A549 (cell line): ENCODE measurements around the gene GPR15. TPM values are rescaled to one million over a fixed set of nuclear protein-coding genes. Genes with fewer than 3 reads are reported as not detected.

Source experiments
- ATAC-seq, 2 experiments: fragments of 200-7000 bp in 1 of 2; fragments of >200 bp in 1 of 2; cut with Nextera tagmentation in 1 of 2; cut with Tn5 transposase in 1 of 2; 3 replicates each; pipeline versions ENCODE4 v1.8.0 to v1.9.1; 2018 to 2020; ENCODE audit warnings: mild to moderate bottlenecking in 1 of 2, moderate library complexity in 1 of 2
- CTCF ChIA-PET: fragments of 300-600 bp; sonication (Branson Sonifier 250); formaldehyde crosslinking; extraction: SDS; loops from one replicate; lab custom pipeline; 2021; ENCODE audit warnings: antibody characterized with exemption, inconsistent platforms; lab: Yijun Ruan, JAX
- POLR2A ChIA-PET: fragments of 350-600 bp; formaldehyde crosslinking; extraction: SDS; loops from one replicate; lab custom pipeline; 2021; ENCODE audit warnings: antibody characterized with exemption, inconsistent platforms; lab: Yijun Ruan, JAX
- DNase-seq, 2 experiments: peaks; one replicate each; pipeline versions ENCODE4 v3.0.0 to v3.0.0-alpha.2; 2011 to 2016; ENCODE audit warnings: low read depth in 1 of 2, low spot score in 1 of 2
- FAIRE-seq: peaks from 2 replicates; lab custom pipeline; 2011; peaks lifted over from hg19 to GRCh38; lab: Jason Lieb, UNC
- H3K27ac ChIP-seq, 2 experiments: fragments of >200 bp; sonication (Bioruptor Twin); formaldehyde crosslinking; 3 replicates each; pipeline ENCODE4 v1.5.1; 2016 to 2017
- H3K4me1 ChIP-seq: fragments of >200 bp; sonication (Bioruptor Twin); formaldehyde crosslinking; 3 replicates; pipeline ENCODE4 v1.6.1; 2016
- H3K4me2 ChIP-seq: fragments of >200 bp; sonication (Bioruptor Twin); formaldehyde crosslinking; 3 replicates; pipeline ENCODE4 v1.6.1; 2016
- H3K4me3 ChIP-seq: fragments of >200 bp; sonication (Bioruptor Twin); formaldehyde crosslinking; 3 replicates; pipeline ENCODE4 v1.5.1; 2016
- H3K9me3 ChIP-seq: fragments of >200 bp; sonication (Bioruptor Twin); formaldehyde crosslinking; 3 replicates; pipeline ENCODE4 v1.6.1; 2016
- ATOH8 ChIP-seq: fragments of 250-450 bp; sonication (Bioruptor Pico); IDR thresholded peaks from 2 replicates; pipeline ENCODE4 v1.5.0; 2020; ENCODE audit warnings: low read depth, mild to moderate bottlenecking, moderate library complexity
- CBX2 ChIP-seq: fragments of 200-600 bp; sonication (generic); IDR thresholded peaks from 2 replicates; pipeline ENCODE4 v1.6.1; 2016; ENCODE audit warnings: low read depth, mild to moderate bottlenecking, borderline replicate concordance
- CEBPB ChIP-seq, 2 experiments: fragments of >200 bp in 1 of 2; sonication (Bioruptor Twin) in 1 of 2; formaldehyde crosslinking in 1 of 2; IDR thresholded peaks; 2 replicates each; pipeline ENCODE4 v1.6.1; 2012 to 2016
- CHD2 ChIP-seq: fragments of 150-350 bp; IDR thresholded peaks from 2 replicates; pipeline ENCODE4 v1.6.1; 2014; ENCODE audit warnings: low read length; ENCODE audit not compliant: partially characterized antibody
- CHD4 ChIP-seq: fragments of 200-600 bp; sonication (generic); IDR thresholded peaks from 2 replicates; pipeline ENCODE4 v1.6.1; 2016; ENCODE audit warnings: antibody characterized with exemption, mild to moderate bottlenecking, borderline replicate concordance
- EHMT2 ChIP-seq: fragments of 200-600 bp; sonication (generic); IDR thresholded peaks from 2 replicates; pipeline ENCODE4 v1.6.1; 2016; ENCODE audit warnings: antibody characterized with exemption, low read depth, mild to moderate bottlenecking, moderate library complexity
- FOXS1 ChIP-seq: fragments of 250-450 bp; sonication (Bioruptor Pico); IDR thresholded peaks from 2 replicates; pipeline ENCODE4 v1.5.0; 2020; ENCODE audit warnings: mild to moderate bottlenecking, moderate library complexity
- HDAC2 ChIP-seq: fragments of 200-600 bp; sonication (generic); IDR thresholded peaks from 2 replicates; pipeline ENCODE4 v1.6.1; 2016
- HEYL ChIP-seq: fragments of 250-450 bp; sonication (Bioruptor Pico); IDR thresholded peaks from 2 replicates; pipeline ENCODE4 v1.8.0; 2021; ENCODE audit warnings: mild to moderate bottlenecking, moderate library complexity
- HOXB13 ChIP-seq: fragments of 250-450 bp; sonication (Bioruptor Pico); IDR thresholded peaks from 2 replicates; pipeline ENCODE4 v1.5.0; 2020; ENCODE audit warnings: low read depth, mild to moderate bottlenecking, moderate library complexity
- JUN ChIP-seq, 2 experiments: fragments of >200 bp; sonication (Bioruptor Twin); formaldehyde crosslinking; IDR thresholded peaks; 2 replicates in 1 of 2; 3 replicates in 1 of 2; pipeline ENCODE4 v1.6.1; 2016 to 2017
- JUNB ChIP-seq: fragments of >200 bp; sonication (Bioruptor Twin); formaldehyde crosslinking; IDR thresholded peaks from 2 replicates; pipeline ENCODE4 v1.6.1; 2016
- KDM5A ChIP-seq: fragments of 200-600 bp; sonication (generic); IDR thresholded peaks from 2 replicates; pipeline ENCODE4 v1.6.1; 2016; ENCODE audit warnings: antibody characterized with exemption, mild to moderate bottlenecking
- MAX ChIP-seq: IDR thresholded peaks from 2 replicates; pipeline ENCODE4 v1.6.1; 2012
- MAZ ChIP-seq: fragments of 150-350 bp; IDR thresholded peaks from 2 replicates; pipeline ENCODE4 v1.6.1; 2014; ENCODE audit warnings: antibody characterized with exemption, low read depth, low read length, borderline replicate concordance
- NFE2L2 ChIP-seq: fragments of 150-350 bp; conservative IDR thresholded peaks from 2 replicates; pipeline ENCODE4 v1.6.1; 2014; ENCODE audit warnings: low read length
- NR3C1 ChIP-seq: fragments of >200 bp; sonication (Bioruptor Twin); formaldehyde crosslinking; IDR thresholded peaks from 3 replicates; pipeline ENCODE4 v1.6.1; 2017
- PBX3 ChIP-seq: IDR thresholded peaks from 2 replicates; pipeline ENCODE4 v1.6.1; 2012
- PHF8 ChIP-seq: fragments of 200-600 bp; sonication (generic); IDR thresholded peaks from 2 replicates; pipeline ENCODE4 v1.6.1; 2016; ENCODE audit warnings: low read depth, mild to moderate bottlenecking, antibody characterized with exemption, moderate library complexity, borderline replicate concordance
- RAD21 ChIP-seq, 2 experiments: fragments of >200 bp in 1 of 2; sonication (Bioruptor Twin) in 1 of 2; formaldehyde crosslinking in 1 of 2; IDR thresholded peaks in 1 of 2; conservative IDR thresholded peaks in 1 of 2; 2 replicates in 1 of 2; 3 replicates in 1 of 2; pipeline ENCODE4 v1.6.1; 2012 to 2018; ENCODE audit warnings: inconsistent platforms in 1 of 2
- RNF2 ChIP-seq: fragments of 200-600 bp; sonication (generic); IDR thresholded peaks from 2 replicates; pipeline ENCODE4 v1.6.1; 2016; ENCODE audit warnings: low read depth, mild to moderate bottlenecking, antibody characterized with exemption, moderate library complexity, borderline replicate concordance
- TFCP2L1 ChIP-seq: fragments of 250-450 bp; sonication (Bioruptor Pico); IDR thresholded peaks from 2 replicates; pipeline ENCODE4 v1.5.0; 2021; ENCODE audit warnings: mild to moderate bottlenecking
- TP53 ChIP-seq: fragments of 250-450 bp; sonication (Bioruptor Pico); IDR thresholded peaks from 2 replicates; pipeline ENCODE4 v1.5.0; 2021; ENCODE audit warnings: mild to moderate bottlenecking, moderate library complexity
- ZC3H11A ChIP-seq: fragments of 450-650 bp; IDR thresholded peaks from 2 replicates; pipeline ENCODE4 v1.6.1; 2014; ENCODE audit warnings: antibody characterized with exemption, mild to moderate bottlenecking
- ZFP36 ChIP-seq: fragments of 450-650 bp; IDR thresholded peaks from 2 replicates; pipeline ENCODE4 v1.6.1; 2014; ENCODE audit warnings: borderline replicate concordance; ENCODE audit not compliant: partially characterized antibody
- ZSCAN20 ChIP-seq: fragments of 250-450 bp; sonication (Bioruptor Pico); IDR thresholded peaks from 2 replicates; pipeline ENCODE4 v1.8.0; 2022; ENCODE audit warnings: mild to moderate bottlenecking, moderate library complexity
- WGBS: methylation state at CpG from one replicate; pipeline ENCODE4 v1.1.6; 2017; ENCODE audit errors: missing lambda C conversion rate; 5-methylcytosine and 5-hydroxymethylcytosine counted together
- polyA plus RNA-seq, 4 experiments: library from polyadenylated mRNA; depleted of rRNA in 3 of 4; stranded (reverse); fragments of >200 nt; fragmentation: RNase III in 1 of 4; extraction: RNeasy Plus Mini Kit Qiagen cat#74134 plus additional on column Dnase treatment in 1 of 4; gene quantifications; 2 replicates in 3 of 4; 3 replicates in 1 of 4; pipeline ENCODE4 v1.2.3, GENCODE V29; 2011 to 2017
- TF ChIP-seq, protein P1 (sequence below): fragments of 200-600 bp; sonication (generic); IDR thresholded peaks from 2 replicates; pipeline ENCODE4 v1.6.1; 2016; ENCODE audit warnings: antibody characterized with exemption, mild to moderate bottlenecking, moderate library complexity

The GPR15 gene
- polyA plus RNA-seq, 2 of the 4 experiments (the other 2 are of a cell fraction) = not detected

DNA sequence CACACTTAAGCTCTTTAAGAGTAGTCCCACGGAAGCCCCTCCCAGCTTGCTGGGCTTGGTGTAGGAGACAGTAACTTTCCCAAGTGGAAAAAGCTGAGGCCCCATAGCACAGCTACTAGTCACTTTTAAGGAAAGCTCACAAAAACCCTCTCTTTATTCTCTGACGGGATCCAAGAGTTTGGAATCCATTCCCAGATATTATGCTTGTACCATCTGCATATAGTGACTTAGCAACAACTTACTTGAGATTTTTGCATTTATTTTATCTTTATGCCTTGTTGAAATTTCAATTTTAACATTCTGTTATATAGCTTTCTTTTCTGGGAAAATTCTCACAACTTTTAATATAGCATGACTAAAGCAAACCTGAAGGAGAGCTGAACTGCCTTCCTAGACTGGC is 19.5 kb downstream of the GPR15 start:
- no peak for FAIRE-seq
- POLR2A ChIA-PET = no interaction called here

GRCh38 chr3:98551754-98552153 is 20.0 kb downstream of the GPR15 start:
- DNase-seq (no peak), FAIRE-seq (no peak), ATAC-seq (no peak)
- CTCF ChIA-PET = interaction anchor here (0.8 kb wide), 1 partner anchor 45 kb away, joined by 3 read pairs; no protein-coding TSS in a partner anchor
- Histone ChIP-seq H3K4me3 (no peak overlapping the region), H3K4me2 (no peak overlapping the region), H3K27ac (no peak overlapping the region), H3K4me1 (no peaks in the 10 kb centered on the region), H3K9me3 (no peaks in the 10 kb centered on the region)
- POLR2A ChIA-PET = no interaction called here
- 28% methylated on average over 3 of the region's 3 CpGs for WGBS
- TF ChIP-seq KDM5A (no peak), ZC3H11A (no peak), NFE2L2 (no peak), HOXB13 (no peak), ATOH8 (no peak), CBX2 (no peak), HDAC2 (no peak), CEBPB (IDR thresholded peaks at IDR 0.05) (no peak), RNF2 (no peak), NR3C1 (no peak), HEYL (CRISPR knock-in tag) (no peak), TFCP2L1 (CRISPR knock-in tag) (no peak)

More for the DNA sequence above, 19.5 kb downstream of the GPR15 start:
- ATAC-seq (no peak), DNase-seq (no peak)
- CTCF ChIA-PET = interaction anchor here (0.6 to 0.8 kb wide), 2 partner anchors 15 to 46 kb away, joined by 3 read pairs; no protein-coding TSS in a partner anchor
- 32% methylated on average over 2 of the region's 2 CpGs for WGBS
- TF ChIP-seq ZSCAN20 = no peak
- TF ChIP-seq PBX3 = no peak
- TF ChIP-seq, protein P1, sequence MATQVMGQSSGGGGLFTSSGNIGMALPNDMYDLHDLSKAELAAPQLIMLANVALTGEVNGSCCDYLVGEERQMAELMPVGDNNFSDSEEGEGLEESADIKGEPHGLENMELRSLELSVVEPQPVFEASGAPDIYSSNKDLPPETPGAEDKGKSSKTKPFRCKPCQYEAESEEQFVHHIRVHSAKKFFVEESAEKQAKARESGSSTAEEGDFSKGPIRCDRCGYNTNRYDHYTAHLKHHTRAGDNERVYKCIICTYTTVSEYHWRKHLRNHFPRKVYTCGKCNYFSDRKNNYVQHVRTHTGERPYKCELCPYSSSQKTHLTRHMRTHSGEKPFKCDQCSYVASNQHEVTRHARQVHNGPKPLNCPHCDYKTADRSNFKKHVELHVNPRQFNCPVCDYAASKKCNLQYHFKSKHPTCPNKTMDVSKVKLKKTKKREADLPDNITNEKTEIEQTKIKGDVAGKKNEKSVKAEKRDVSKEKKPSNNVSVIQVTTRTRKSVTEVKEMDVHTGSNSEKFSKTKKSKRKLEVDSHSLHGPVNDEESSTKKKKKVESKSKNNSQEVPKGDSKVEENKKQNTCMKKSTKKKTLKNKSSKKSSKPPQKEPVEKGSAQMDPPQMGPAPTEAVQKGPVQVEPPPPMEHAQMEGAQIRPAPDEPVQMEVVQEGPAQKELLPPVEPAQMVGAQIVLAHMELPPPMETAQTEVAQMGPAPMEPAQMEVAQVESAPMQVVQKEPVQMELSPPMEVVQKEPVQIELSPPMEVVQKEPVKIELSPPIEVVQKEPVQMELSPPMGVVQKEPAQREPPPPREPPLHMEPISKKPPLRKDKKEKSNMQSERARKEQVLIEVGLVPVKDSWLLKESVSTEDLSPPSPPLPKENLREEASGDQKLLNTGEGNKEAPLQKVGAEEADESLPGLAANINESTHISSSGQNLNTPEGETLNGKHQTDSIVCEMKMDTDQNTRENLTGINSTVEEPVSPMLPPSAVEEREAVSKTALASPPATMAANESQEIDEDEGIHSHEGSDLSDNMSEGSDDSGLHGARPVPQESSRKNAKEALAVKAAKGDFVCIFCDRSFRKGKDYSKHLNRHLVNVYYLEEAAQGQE = no peak
- no peak for TF ChIP-seq JUN (IDR thresholded peaks at IDR 0.05)
- Histone ChIP-seq H3K9me3 (no peaks in the 10 kb centered on the region), H3K4me2 (no peak overlapping the region), H3K4me1 (no peaks in the 10 kb centered on the region), H3K27ac (no peak overlapping the region), H3K4me3 (no peak overlapping the region)

DNA sequence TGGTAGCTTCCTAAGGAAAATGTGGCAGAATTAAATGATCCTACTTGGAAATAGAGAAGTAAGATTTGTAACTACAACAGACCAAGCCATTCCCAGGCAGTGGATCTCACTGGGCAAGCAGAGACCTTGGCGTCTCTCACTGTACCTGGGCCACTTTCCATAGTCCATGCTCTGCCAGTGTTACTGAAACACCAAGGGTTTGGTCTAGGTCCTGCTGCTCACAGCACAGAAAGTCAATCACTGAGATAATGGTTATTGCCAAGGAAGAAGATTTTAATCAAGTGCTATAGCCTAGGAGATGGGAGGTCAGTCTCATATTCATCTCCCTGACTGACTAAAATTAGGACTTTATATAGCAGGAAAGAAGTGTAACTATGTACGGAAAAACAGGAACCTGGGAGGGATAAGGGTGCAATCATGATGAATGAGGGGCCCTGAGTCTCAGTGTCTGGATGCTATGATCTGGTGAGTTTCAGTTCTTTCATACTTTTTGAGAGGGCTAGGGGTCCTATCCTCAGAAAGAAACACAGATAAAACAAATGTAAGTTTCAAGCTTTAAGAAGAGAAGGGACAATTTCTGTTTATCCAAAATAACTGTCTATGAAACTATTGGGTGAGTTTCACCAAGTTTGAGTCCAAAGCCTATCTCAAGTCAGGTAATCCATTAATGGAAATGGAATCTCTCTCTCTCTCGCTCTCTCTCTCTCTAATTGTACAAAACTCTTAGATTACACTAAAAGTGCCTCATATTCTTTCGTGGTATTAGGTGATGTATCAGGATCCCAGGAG is 20.6 kb downstream of the GPR15 start:
- Histone ChIP-seq H3K4me1 (no peaks in the 10 kb centered on the region), H3K27ac (no peak overlapping the region), H3K4me3 (no peak overlapping the region), H3K4me2 (no peak overlapping the region), H3K9me3 (no peaks in the 10 kb centered on the region)
- DNase-seq (no peak), FAIRE-seq (no peak), ATAC-seq (no peak)
- ChIA-PET CTCF (no interaction called here), POLR2A (no interaction called here)
- TF ChIP-seq FOXS1 (CRISPR knock-in tag) (no peak), CHD2 (no peak), MAX (no peak), TFCP2L1 (CRISPR knock-in tag) (no peak), NFE2L2 (no peak), MAZ (no peak), PHF8 (no peak), TP53 (no peak), RAD21 (conservative IDR thresholded peaks at IDR 0.05 in 1 of 2, IDR thresholded peaks at IDR 0.05 in 1 of 2) (no peak), CHD4 (no peak), JUNB (no peak), ZC3H11A (no peak), EHMT2 (no peak), ZFP36 (no peak), ZSCAN20 (no peak), KDM5A (no peak)
- 31% methylated on average over 4 of the region's 4 CpGs for WGBS
